Activated T-cell treated with anti-CD3 and anti-CD28 coated beads for 24 hours (primary cell): ENCODE results near the gene ITPK1.
"Not testable (repeated sequence)": the region's sequence is repeated elsewhere in the genome, so short reads cannot be mapped to it uniquely, and the experiment has no call there.

Source experiments
- DNase-seq: peaks from one replicate; pipeline ENCODE4 v3.0.0-alpha.2; 2020; ENCODE audit warnings: low read depth

ITPK1 gene

DNA sequence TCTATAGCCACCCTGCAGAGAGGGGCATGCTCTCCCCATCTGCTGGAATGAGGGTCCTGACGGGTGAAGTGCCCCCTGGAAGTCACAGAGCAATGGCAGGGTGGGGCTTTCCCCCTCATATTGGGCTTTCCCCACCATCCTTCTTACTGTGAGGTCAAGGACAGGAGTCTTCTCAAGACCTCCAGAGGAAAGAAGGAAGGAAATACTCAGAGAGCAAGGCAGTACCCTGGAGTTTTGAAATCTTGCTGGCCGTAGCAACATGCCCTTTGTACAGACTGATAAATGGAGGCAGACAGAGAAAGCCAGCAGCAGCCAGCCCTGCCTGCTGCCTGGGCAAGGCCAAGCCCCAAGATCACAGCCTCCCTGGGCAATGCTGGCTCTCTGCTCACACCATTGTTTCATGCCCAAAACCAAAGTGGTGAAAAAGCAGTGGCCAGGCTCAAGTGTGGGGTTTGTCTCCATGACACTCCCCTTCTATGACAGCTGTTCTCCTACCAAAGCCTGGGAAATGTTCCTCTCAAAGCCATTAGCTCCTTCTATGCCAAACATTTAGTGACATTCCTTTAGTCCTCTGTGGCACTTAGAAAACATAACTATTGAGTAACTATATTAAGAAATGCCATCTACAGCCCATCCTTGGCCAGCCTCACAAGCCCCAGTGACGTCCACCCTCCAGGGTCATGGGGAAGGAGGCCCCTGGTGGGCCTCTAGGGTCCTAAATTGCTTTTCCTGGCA lies 13.2 kb upstream of the ITPK1 start:
- DNase-seq: no peak

GRCh38 chr14:93126111-93126510 lies 10.4 kb upstream of the ITPK1 start:
- DNase-seq: no peak

DNA sequence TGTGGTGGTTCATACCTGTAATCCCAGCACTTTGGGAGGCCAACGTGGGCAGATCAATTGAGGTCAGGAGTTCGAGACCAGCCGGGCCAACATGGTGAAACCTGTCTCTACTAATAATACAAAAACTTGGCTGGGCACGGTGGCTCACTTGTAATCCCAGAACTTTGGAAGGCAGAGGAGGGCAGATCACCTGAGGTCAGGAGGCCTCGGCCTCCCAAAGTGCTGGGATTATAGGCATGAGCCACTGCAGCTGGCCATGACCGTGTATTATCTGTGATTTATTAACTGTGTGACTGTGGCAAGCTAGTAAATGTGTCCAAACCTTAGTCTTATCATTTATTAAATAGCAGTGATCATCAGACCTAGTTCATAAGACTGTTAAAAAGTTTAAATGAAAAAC lies 7.1 kb upstream of the ITPK1 start:
- DNase-seq: no peak

- DNase-seq: no peak
These were observed 5.5 kb upstream of the ITPK1 start for GRCh38 chr14:93121030-93121834.

DNA sequence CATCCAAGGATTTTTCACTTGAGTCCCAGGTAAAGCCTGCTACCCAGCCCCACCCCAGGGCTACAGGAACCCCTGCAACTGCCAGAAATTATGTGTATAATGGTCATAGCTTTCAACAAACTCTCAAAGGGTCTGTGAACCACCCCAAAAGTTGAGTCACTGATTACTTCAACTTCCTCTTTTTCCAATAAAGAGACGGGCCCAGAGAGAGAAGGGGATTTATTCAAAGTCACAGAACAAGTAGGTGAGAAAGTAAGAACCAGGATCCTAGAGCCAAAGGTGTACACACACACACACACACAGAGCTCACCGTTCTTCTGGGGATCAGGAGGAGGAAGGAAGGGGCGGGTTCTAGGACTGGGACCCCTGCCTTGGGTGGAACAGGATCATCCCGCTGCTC lies 4.8 kb upstream of the ITPK1 start:
- DNase-seq: no peak

- DNase-seq: no peak
These were observed 1.0 kb upstream of the ITPK1 start for GRCh38 chr14:93116676-93117200.

DNA sequence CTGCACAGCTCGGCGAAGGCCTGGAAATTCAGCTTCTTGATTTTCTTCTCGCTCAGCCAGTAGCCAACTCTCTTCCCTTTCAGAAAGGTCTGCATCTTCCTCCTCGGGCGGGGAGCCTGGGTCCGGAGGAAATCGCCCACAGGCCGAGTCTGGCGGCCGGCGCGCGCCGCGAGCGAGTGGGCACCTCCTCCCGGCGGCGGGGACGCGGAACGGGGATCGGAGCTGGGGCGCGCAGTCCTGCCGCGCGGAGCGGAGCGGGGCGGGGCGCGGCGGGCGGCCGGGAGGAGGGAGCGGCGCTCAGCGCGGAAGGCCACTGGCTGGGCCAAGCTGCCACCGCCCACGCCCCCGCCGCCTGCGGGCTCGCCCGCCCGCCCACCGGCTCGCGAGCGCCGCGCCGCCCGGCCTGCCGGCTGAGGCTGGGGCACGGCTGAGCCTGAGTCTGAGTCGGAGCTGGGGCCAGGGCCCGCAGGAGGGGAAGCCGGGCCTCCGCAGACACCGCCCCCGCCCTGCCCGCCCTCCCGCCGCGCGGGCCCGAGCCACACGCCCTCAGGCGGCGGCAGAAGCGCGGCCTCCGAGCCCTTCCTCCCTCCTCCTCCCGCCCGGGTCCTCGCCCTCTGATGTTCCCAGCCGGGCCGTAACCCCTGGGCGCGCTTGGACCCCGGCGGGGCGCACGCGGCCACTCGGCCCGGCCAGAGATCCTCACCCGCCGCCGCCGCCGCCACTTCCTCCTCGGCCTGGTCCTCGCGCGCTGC lies 480 bp downstream of the ITPK1 start:
- peak; percentile 76 for DNase-seq

- DNase-seq: no peak
These were observed 1.0 kb downstream of the ITPK1 start for GRCh38 chr14:93114713-93115068.

DNA sequence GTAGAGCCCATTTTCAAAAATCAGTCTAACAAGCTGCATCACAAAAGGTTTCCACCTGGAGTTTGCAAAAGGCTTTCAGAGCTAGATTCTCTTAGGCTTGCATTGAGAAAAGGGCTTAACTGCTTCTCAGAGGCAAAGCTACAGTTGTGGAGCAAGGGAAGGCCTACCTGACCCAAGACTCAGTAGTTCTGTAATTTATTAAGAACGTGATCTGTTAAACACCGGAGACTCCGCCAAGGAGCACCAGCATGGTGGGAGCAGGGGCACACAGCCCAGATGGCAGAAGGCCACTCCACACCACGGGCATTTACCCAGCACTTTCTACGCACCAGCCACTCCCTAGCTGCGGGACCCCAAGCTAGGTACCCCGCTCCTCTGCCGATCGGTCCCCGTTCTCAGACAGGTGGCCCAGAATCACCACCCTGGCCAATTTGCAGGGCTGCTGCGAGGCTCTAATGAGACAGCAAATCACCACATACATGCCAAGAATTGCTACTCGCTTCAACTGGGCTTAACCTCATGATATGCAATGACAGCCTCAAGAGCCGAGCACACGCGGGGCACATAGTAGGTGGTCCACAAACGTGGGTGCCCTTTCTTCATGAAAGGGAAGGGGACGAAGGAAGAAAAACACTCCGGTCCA lies 1.5 kb downstream of the ITPK1 start:
- DNase-seq: no peak

DNA sequence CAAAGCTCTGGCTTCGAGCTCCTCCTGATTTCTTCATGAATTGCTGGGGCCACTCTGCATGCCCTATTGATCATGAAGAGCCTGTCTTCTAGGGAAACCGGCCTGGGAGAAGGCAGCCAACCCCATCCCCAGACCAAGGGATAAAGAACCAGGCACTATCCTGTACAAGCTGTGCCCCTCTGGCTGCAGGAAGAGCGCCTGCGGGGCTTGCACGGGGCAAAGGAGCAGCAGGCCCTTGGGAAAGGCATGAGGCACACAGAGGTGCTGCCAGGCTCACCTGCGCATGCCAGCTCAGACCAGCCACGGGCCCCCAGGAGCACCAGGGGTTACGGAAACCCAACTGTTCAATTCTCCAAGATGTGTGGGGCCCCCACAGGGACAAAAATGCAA lies 2.1 kb downstream of the ITPK1 start:
- no peak for DNase-seq

DNA sequence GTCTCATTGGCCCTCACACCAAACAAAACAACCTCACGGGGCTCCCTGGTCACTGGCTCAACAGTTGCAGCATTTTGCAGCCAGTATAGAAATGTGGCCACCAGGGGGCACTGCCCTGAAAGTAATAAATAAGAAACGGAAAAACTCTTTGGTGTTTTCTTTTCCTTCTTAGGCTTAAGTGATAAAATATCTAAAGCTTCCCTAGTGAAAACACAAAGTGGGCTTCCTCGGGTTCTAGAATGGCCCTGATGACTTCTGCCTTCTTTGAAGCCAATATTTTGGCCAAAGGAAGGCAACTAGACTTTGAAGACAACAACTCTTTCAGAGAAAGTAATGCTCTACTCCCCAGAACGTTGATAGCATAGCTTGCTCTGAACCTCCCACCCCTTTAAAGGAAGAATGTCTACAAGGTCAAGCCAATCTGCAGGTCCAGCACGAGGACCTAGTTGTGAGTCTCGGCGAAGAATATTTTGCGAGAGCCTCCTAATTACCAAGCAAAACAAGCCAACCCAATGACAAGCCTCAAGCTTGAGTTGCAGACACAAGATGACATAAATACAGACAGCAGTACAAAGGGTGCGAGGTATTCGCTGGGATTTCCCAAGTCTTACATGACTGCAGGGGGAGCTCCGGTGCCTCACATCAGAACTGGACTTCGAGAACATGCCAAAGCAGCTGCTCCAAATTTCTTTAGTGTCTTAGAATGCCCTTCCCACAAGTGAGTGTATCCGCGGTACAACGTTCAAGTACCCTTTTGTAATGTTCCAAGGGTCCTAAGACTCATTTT lies 2.6 kb downstream of the ITPK1 start:
- DNase-seq: peak; percentile 64

DNA sequence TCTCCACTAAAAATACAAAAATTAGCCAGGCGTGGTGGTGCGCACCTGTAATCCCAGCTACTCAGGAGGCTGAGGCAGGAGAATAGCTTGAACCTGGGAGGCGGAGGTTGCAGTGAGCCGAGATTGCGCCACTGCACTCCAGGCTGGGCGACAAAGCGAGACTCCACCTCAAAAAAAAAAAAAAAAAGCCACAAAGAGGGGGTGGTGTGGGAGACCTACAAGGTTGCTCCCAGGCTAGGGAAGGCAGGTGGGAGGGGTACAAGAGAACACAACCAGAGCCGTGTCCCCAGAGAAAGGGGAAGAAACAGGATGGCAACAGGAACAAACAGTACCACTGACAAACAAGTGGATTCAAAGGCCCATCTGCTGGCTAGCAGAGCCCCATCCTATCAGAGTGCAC lies 4.2 kb downstream of the ITPK1 start:
- DNase-seq: not testable (repeated sequence)

DNA sequence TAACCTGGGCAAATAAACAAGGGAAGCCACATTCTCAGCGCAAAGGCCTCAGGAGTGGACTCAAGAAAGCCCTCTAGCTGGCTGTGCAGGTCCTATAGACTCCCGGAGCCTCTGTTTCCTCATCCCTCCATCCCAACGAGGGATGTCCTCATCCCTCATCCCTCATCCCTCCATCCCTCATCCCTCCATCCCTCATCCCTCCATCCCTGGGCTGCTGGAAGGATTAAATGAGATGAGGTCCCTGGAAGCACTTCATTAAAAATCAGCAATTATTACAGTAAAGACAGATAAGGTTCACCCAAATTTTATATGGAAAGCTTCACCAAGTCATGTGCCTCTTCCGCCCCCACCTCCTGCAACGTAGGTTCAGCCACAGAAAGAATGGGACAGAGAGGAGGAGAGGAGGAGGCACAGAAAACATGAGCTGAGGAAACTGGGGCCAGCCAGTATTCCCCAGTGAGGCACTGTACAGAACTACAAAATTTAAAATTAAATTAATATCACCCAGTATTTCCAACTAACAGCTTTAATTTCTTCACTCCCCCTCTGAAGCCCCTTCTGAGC lies 4.8 kb downstream of the ITPK1 start:
- DNase-seq: no peak

DNA sequence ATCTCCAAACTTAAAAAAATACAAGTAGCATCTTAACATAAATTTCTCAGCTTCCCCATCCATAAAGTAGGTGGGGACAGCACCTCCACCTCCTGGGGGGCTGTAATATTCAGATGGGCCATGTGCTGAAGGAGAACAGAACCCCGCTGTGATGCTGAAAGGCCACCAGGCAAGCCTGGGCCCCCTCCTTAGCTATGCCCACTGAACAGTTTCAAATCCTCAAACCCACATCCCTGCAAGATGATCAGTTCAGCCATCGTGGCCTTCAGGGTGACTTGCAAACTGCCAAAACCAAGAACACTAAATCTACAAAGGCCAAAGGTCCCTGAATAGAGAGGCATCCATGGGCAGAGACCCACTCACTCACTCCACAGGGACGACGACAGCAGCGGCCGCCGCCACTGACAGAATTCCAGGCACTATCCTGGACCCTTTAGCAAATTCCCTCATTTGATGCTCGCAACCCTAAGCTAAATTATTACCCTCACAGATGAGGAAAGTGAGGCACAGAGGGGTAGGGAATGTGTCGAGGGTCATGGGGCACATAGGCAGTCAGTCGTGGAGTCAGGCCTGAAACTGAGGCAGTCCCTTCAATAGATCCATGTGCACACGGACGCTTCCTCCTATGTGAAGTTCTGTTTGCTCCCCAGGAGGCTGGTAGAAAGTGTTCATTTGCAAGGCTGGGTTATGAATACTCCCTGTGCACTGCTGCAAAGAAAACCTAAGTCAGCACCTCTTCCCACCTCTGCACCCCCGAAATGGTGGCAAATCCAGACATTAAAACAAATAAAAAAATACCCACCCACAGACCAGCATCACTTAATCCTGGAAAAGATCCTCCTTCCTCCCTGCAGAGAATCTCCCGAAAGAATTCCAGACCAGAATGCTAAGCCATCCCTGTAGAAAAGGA lies 5.9 kb downstream of the ITPK1 start:
- no peak for DNase-seq

DNA sequence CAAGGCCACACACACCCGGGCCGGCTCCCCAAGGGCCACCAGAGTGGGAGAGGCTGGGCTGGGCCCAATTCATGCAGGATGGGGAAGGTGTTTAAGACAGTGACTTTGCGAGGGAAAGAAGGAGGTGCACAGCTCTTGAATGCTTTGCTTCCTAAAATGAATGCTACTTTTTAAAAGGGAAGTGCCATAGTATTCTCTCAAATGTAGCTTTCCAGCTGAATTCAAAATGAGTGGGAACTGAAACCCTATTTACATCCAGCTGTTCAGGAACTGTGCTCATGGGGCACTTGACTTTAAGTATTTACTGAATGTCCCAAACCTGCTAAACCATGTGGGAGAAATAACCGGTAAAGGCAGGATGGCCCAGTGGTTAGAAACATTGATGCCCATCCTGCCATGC lies 7.6 kb downstream of the ITPK1 start:
- no peak for DNase-seq

GRCh38 chr14:93107453-93107852 lies 8.3 kb downstream of the ITPK1 start:
- DNase-seq: no peak

GRCh38 chr14:93106541-93107156 lies 9.1 kb downstream of the ITPK1 start:
- DNase-seq: no peak

- not testable (repeated sequence) for DNase-seq
These were observed 9.9 kb downstream of the ITPK1 start for GRCh38 chr14:93105856-93106255.

GRCh38 chr14:93105362-93105761 lies 10.4 kb downstream of the ITPK1 start:
- no peak for DNase-seq

DNA sequence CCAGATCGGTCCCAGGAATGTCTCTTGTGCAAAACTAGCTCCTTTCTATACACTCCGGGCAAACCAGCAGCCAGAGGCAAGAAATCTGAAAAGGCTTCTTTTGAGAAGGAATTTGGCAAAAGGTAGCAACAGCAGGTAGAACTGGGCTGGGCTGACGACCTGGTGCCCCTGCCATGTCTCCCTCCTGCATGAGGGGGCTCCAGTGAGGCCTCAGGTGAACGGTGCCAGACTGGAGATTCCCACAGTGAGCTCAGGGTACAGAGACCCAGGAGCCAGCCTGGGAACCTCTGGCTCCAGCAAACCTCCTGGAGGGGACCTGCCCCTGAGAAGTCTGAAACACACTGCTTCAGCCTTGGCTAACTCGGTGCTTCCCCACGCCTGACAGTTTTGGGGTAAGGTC lies 10.8 kb downstream of the ITPK1 start:
- no peak for DNase-seq
